Panc1 (cell line): Measurements from ENCODE around the gene SCUBE2. TPM values are rescaled to one million over a fixed set of nuclear protein-coding genes. Genes with fewer than 3 reads are reported as not detected.

Source experiments
- ATAC-seq: fragments of 200-7000 bp; cut with Tn5 transposase; 2 replicates; pipeline ENCODE4 v1.9.1; 2020; ENCODE audit warnings: mild to moderate bottlenecking, moderate library complexity
- BruUV-seq: library from RNA; stranded (reverse); fragments of 400-500 nt; replicated peaks from 2 replicates; lab custom pipeline; 2021; lab: Mats Ljungman, UMichigan
- CTCF ChIA-PET: fragments of 300-600 bp; sonication (Branson Sonifier 250); formaldehyde crosslinking; loops from one replicate; lab custom pipeline; 2022; ENCODE audit warnings: antibody characterized with exemption; lab: Charles Lee
- POLR2A ChIA-PET: fragments of 300-600 bp; sonication (Branson Sonifier 250); formaldehyde crosslinking; loops from one replicate; lab custom pipeline; 2022; ENCODE audit warnings: antibody characterized with exemption; lab: Charles Lee
- DNase-seq: peaks from one replicate; pipeline ENCODE4 v3.0.0-alpha.2; 2010; ENCODE audit warnings: low read depth, low spot score
- H3K27ac ChIP-seq: 2 replicates; pipeline ENCODE4 v1.5.1; 2011; ENCODE audit warnings: mild to moderate bottlenecking, low read length, inconsistent platforms
- H3K27me3 ChIP-seq: fragments of 200-500 bp; sonication (Bioruptor generic); 2 replicates; pipeline ENCODE4 v1.6.0; 2014; ENCODE audit warnings: low read length, inconsistent platforms; ENCODE audit not compliant: control insufficient read depth, insufficient read depth
- H3K36me3 ChIP-seq: fragments of 200-500 bp; sonication (Bioruptor generic); 2 replicates; pipeline ENCODE4 v1.5.1; 2014; ENCODE audit warnings: inconsistent platforms, mild to moderate bottlenecking, low read length, moderate library complexity; ENCODE audit not compliant: control insufficient read depth, insufficient read depth
- H3K4me1 ChIP-seq: 2 replicates; pipeline ENCODE4 v1.5.1; 2011; ENCODE audit warnings: inconsistent platforms, mild to moderate bottlenecking, low read length, moderate library complexity; ENCODE audit not compliant: control insufficient read depth, insufficient read depth
- H3K4me3 ChIP-seq, 2 experiments: 2 replicates each; pipeline ENCODE4 v1.5.1; 2011 to 2012; ENCODE audit warnings: low read depth in 2 of 2, low read length in 2 of 2, mild to moderate bottlenecking in 2 of 2, inconsistent platforms in 1 of 2, moderate library complexity in 1 of 2
- H3K9me3 ChIP-seq: fragments of 200-500 bp; sonication (Bioruptor generic); 2 replicates; pipeline ENCODE4 v1.5.1; 2014; ENCODE audit warnings: low read depth, mild to moderate bottlenecking, inconsistent platforms, low read length, moderate library complexity; ENCODE audit not compliant: control insufficient read depth, insufficient read depth
- CTCF ChIP-seq: fragments of 450-650 bp; IDR thresholded peaks from 2 replicates; pipeline ENCODE4 v1.5.1; 2017; ENCODE audit warnings: mild to moderate bottlenecking
- POLR2AphosphoS5 ChIP-seq: IDR thresholded peaks from 2 replicates; pipeline ENCODE4 v1.6.1; 2012; ENCODE audit warnings: mild to moderate bottlenecking, low read depth, low read length, moderate library complexity
- REST ChIP-seq, 2 experiments: IDR thresholded peaks; 2 replicates each; pipeline ENCODE4 v1.6.1; 2011 to 2012; ENCODE audit warnings: low read depth in 2 of 2, control low read depth in 1 of 2, low read length in 1 of 2, mild to moderate bottlenecking in 1 of 2, moderate library complexity in 1 of 2; ENCODE audit not compliant: insufficient read depth in 1 of 2
- SIN3A ChIP-seq: IDR thresholded peaks from 2 replicates; pipeline ENCODE4 v1.6.1; 2012; ENCODE audit warnings: low read depth, mild to moderate bottlenecking, low read length, moderate library complexity, borderline replicate concordance; ENCODE audit not compliant: insufficient read depth
- TCF7L2 ChIP-seq: IDR thresholded peaks from 2 replicates; pipeline ENCODE4 v1.6.1; 2011; ENCODE audit warnings: mild to moderate bottlenecking, low read depth, low read length, inconsistent platforms
- in situ Hi-C: cut with HindIII; loops from 2 replicates; pipeline ENCODE4 v1.10.0; 2016; ENCODE audit warnings: low sequenced_read_pairs, low pct_unique_long_range_greater_than_20kb
- intact Hi-C: fragments of 100-400 bp; cut with micrococcal nuclease; formaldehyde crosslinking; loops from one replicate; pipeline ENCODE4 v1.10.0; 2022; ENCODE audit not compliant: unreplicated experiment
- total RNA-seq: library from RNA; stranded (reverse); gene quantifications from one replicate; pipeline ENCODE4 v1.2.1, GENCODE V29; 2021; ENCODE audit not compliant: unreplicated experiment

Gene SCUBE2
- total RNA-seq, 1 experiment from 2014 or later: 2.8 TPM

GRCh38 chr11:9096427-9096826, 5.0 kb upstream of the SCUBE2 start:
- CTCF ChIA-PET: interaction anchor here (0.6 kb wide), 1 partner anchor 64 kb away, joined by 9 read pairs; no protein-coding TSS in a partner anchor
- no peak overlapping the region for H3K4me3 ChIP-seq
- H3K36me3 ChIP-seq: no peaks in the 10 kb centered on the region
- in situ Hi-C loops (no loop called here), intact Hi-C loops (no loop called here)
- H3K27ac ChIP-seq: no peak overlapping the region
- POLR2A ChIA-PET: interaction anchor here (0.6 kb wide), 2 partner anchors 103 to 216 kb away, joined by 7 to 18 read pairs; no protein-coding TSS in a partner anchor
- DNase-seq (no peak), ATAC-seq (no peak)
- no peaks in the 10 kb centered on the region for H3K9me3 ChIP-seq
- BruUV-seq: no TSS peak
- H3K4me1 ChIP-seq: peaks cover 11% of the 10 kb centered on the region; the same call in 1 of the 2 replicates
- H3K27me3 ChIP-seq: peaks cover 7% of the 10 kb centered on the region; the same call in 1 of the 2 replicates
- TF ChIP-seq TCF7L2: no peak
- no peak for TF ChIP-seq REST (IDR thresholded peaks at IDR 0.05; ENCODE audit: insufficient read depth in 1 of 2, low read depth in 2 of 2, low read length in 1 of 2)
- TF ChIP-seq CTCF: no peak
- TF ChIP-seq SIN3A: no peak
- TF ChIP-seq POLR2AphosphoS5: no peak

- Histone ChIP-seq H3K4me1 (peaks cover 11% of the 10 kb centered on the region; the same call in 1 of the 2 replicates), H3K36me3 (no peaks in the 10 kb centered on the region), H3K27ac (no peak overlapping the region), H3K27me3 (peaks cover 7% of the 10 kb centered on the region; the same call in 1 of the 2 replicates), H3K4me3 (no peak overlapping the region), H3K9me3 (no peaks in the 10 kb centered on the region)
- TF ChIP-seq CTCF: peak; percentile 71
- no peak for TF ChIP-seq TCF7L2
- no peak for ATAC-seq
- BruUV-seq: no TSS peak
- in situ Hi-C loops: no loop called here
- intact Hi-C loops: no loop called here
- ChIA-PET POLR2A (no interaction called here), CTCF (interaction anchor here (0.6 to 0.9 kb wide), 2 partner anchors 16 to 53 kb away, joined by 3 read pairs; no protein-coding TSS in a partner anchor)
- no peak for DNase-seq
These were observed 4.0 kb upstream of the SCUBE2 start for GRCh38 chr11:9095421-9095820.
